H1 (cell line): ENCODE data around the gene WDR27. TPM values are rescaled to one million over a fixed set of nuclear protein-coding genes. Genes with fewer than 3 reads are reported as not detected.

ENCODE experiments used
- CTCF ChIA-PET: fragments of 300-600 bp; sonication (Branson Sonifier 250); formaldehyde crosslinking; loops from one replicate; lab custom pipeline; 2021; ENCODE audit not compliant: partially characterized antibody; lab: Charles Lee
- POLR2A ChIA-PET: fragments of 300-600 bp; sonication (Branson Sonifier 250); formaldehyde crosslinking; loops from one replicate; lab custom pipeline; 2021; ENCODE audit warnings: inconsistent platforms; ENCODE audit not compliant: partially characterized antibody; lab: Charles Lee
- DNase-seq, 2 experiments: peaks; one replicate each; pipeline versions ENCODE4 v3.0.0 to v3.0.0-alpha.2; 2010 to 2022; ENCODE audit warnings: low spot score in 2 of 2, low read depth in 1 of 2, mixed read lengths in 1 of 2
- FAIRE-seq: peaks from 2 replicates; lab custom pipeline; 2011; peaks lifted over from hg19 to GRCh38; lab: Jason Lieb, UNC
- H2AFZ ChIP-seq: 2 replicates; pipeline ENCODE4 v1.8.1; 2012; ENCODE audit warnings: low read length, inconsistent platforms
- H2AK5ac ChIP-seq: 2 replicates; pipeline ENCODE4 v1.6.1; 2013; ENCODE audit warnings: low read depth, low read length
- H2BK120ac ChIP-seq: replicated peaks from 2 replicates; pipeline ENCODE3; 2013; ENCODE audit warnings: low read depth, low read length, inconsistent platforms
- H2BK12ac ChIP-seq: 2 replicates; pipeline ENCODE4 v1.6.1; 2013; ENCODE audit warnings: low read depth, low read length
- H2BK15ac ChIP-seq: 2 replicates; pipeline ENCODE4 v1.6.1; 2013; ENCODE audit warnings: low read length
- H2BK20ac ChIP-seq: 2 replicates; pipeline ENCODE4 v1.6.1; 2013; ENCODE audit warnings: low read length
- H2BK5ac ChIP-seq: 2 replicates; pipeline ENCODE4 v1.6.1; 2013; ENCODE audit warnings: low read depth, low read length
- H3K14ac ChIP-seq: 2 replicates; pipeline ENCODE4 v1.6.1; 2013; ENCODE audit warnings: inconsistent platforms; ENCODE audit not compliant: insufficient read length
- H3K18ac ChIP-seq: 2 replicates; pipeline ENCODE4 v1.6.1; 2013; ENCODE audit warnings: low read length; ENCODE audit errors: extremely low read depth
- H3K23ac ChIP-seq: 2 replicates; pipeline ENCODE4 v1.6.1; 2013; ENCODE audit warnings: inconsistent platforms; ENCODE audit not compliant: insufficient read length
- H3K23me2 ChIP-seq: 2 replicates; pipeline ENCODE4 v1.6.1; 2013; ENCODE audit warnings: low read depth, low read length
- H3K27ac ChIP-seq: 2 replicates; pipeline ENCODE4 v1.6.1; 2011; ENCODE audit warnings: low read depth, low read length, inconsistent platforms
- H3K27me3 ChIP-seq, 4 experiments: replicated peaks in 1 of 4; 1 replicate in 1 of 4; 2 replicates in 3 of 4; pipeline versions ENCODE4 v1.6.1 to v1.8.1; 2011 to 2013; ENCODE audit warnings: low read length in 3 of 4, mild to moderate bottlenecking in 3 of 4, inconsistent platforms in 2 of 4, mixed read lengths in 2 of 4, moderate library complexity in 1 of 4; ENCODE audit not compliant: control insufficient read depth in 3 of 4, insufficient read depth in 3 of 4; ENCODE audit errors: extremely low read depth in 1 of 4
- H3K36me3 ChIP-seq, 4 experiments: 2 replicates each; pipeline versions ENCODE4 v1.6.1 to v1.8.1; 2011 to 2013; ENCODE audit warnings: mild to moderate bottlenecking in 4 of 4, low read length in 3 of 4, moderate library complexity in 2 of 4, control low read depth in 1 of 4, inconsistent platforms in 1 of 4; ENCODE audit not compliant: insufficient read depth in 4 of 4, control insufficient read depth in 2 of 4
- H3K4ac ChIP-seq: replicated peaks from 2 replicates; pipeline ENCODE3; 2013; ENCODE audit warnings: low read length, low read depth, mixed read lengths, inconsistent platforms; ENCODE audit not compliant: insufficient read length
- H3K4me1 ChIP-seq, 4 experiments: replicated peaks in 1 of 4; 1 replicate in 1 of 4; 2 replicates in 3 of 4; pipeline versions ENCODE4 v1.6.1 to v1.8.1; 2011 to 2013; ENCODE audit warnings: low read length in 3 of 4, inconsistent platforms in 2 of 4, mixed read lengths in 1 of 4; ENCODE audit not compliant: insufficient read depth in 4 of 4, control insufficient read depth in 3 of 4
- H3K4me2 ChIP-seq, 2 experiments: 2 replicates each; pipeline versions ENCODE4 v1.6.1 to v1.8.1; 2011 to 2013; ENCODE audit warnings: low read depth in 2 of 2, low read length in 2 of 2, control low read depth in 1 of 2, inconsistent platforms in 1 of 2, mild to moderate bottlenecking in 1 of 2; ENCODE audit not compliant: insufficient read depth in 1 of 2
- H3K4me3 ChIP-seq, 4 experiments: fragments of 200-600, 300-600 bp in 1 of 4; sonication (generic), shearing (Covaris generic), sonication (Bioruptor Twin) in 1 of 4; 2 replicates each; pipeline versions ENCODE4 v1.5.1 to v1.8.1; 2011 to 2016; ENCODE audit warnings: low read length in 4 of 4, low read depth in 3 of 4, control low read depth in 2 of 4, inconsistent platforms in 2 of 4, mild to moderate bottlenecking in 2 of 4, mixed read lengths in 1 of 4, moderate library complexity in 1 of 4; ENCODE audit not compliant: insufficient read depth in 2 of 4; ENCODE audit errors: extremely low read depth in 1 of 4
- H3K56ac ChIP-seq: replicated peaks from 2 replicates; pipeline ENCODE3; 2013; ENCODE audit warnings: low read depth, mild to moderate bottlenecking, mixed read lengths, low read length, inconsistent platforms; ENCODE audit not compliant: insufficient read length
- H3K79me1 ChIP-seq: 2 replicates; pipeline ENCODE4 v1.6.1; 2013; ENCODE audit warnings: low read depth, low read length, control low read depth
- H3K79me2 ChIP-seq, 2 experiments: 2 replicates each; pipeline versions ENCODE4 v1.6.1 to v1.8.1; 2012 to 2013; ENCODE audit warnings: low read length in 2 of 2, mild to moderate bottlenecking in 2 of 2, inconsistent platforms in 1 of 2; ENCODE audit not compliant: insufficient read depth in 2 of 2, control insufficient read depth in 1 of 2
- H3K9ac ChIP-seq, 4 experiments: replicated peaks in 1 of 4; 1 replicate in 1 of 4; 2 replicates in 3 of 4; pipeline versions ENCODE4 v1.6.1 to v1.8.1; 2011 to 2013; ENCODE audit warnings: low read depth in 3 of 4, low read length in 3 of 4, control low read depth in 2 of 4, mild to moderate bottlenecking in 2 of 4, moderate library complexity in 2 of 4, inconsistent platforms in 1 of 4; ENCODE audit errors: extremely low read depth in 1 of 4
- H3K9me3 ChIP-seq, 2 experiments: 2 replicates each; pipeline versions ENCODE4 v1.6.1 to v1.8.1; 2012 to 2013; ENCODE audit warnings: mild to moderate bottlenecking in 2 of 2, moderate library complexity in 2 of 2, control low read depth in 1 of 2, inconsistent platforms in 1 of 2, low read depth in 1 of 2, low read length in 1 of 2, mixed read lengths in 1 of 2; ENCODE audit not compliant: insufficient read depth in 2 of 2
- H4K20me1 ChIP-seq, 2 experiments: replicated peaks in 1 of 2; 2 replicates each; pipeline versions ENCODE3 to v1.8.1; 2011 to 2013; ENCODE audit warnings: inconsistent platforms in 2 of 2, low read length in 2 of 2, mild to moderate bottlenecking in 1 of 2; ENCODE audit not compliant: insufficient read depth in 2 of 2, control insufficient read depth in 1 of 2
- H4K5ac ChIP-seq: 2 replicates; pipeline ENCODE4 v1.6.1; 2013; ENCODE audit warnings: low read length, low read depth, mixed read lengths, inconsistent platforms; ENCODE audit not compliant: insufficient read length
- H4K8ac ChIP-seq: 2 replicates; pipeline ENCODE4 v1.8.0; 2013; ENCODE audit warnings: mild to moderate bottlenecking, moderate library complexity, low read length, inconsistent platforms; ENCODE audit not compliant: insufficient read depth; ENCODE audit errors: extremely low read depth
- H4K91ac ChIP-seq: replicated peaks from 2 replicates; pipeline ENCODE3; 2013; ENCODE audit warnings: low read length, mixed read lengths, inconsistent platforms; ENCODE audit not compliant: insufficient read length
- ATF3 ChIP-seq: IDR thresholded peaks from 2 replicates; pipeline ENCODE4 v1.6.1; 2011; ENCODE audit warnings: low read depth, mild to moderate bottlenecking, low read length; ENCODE audit not compliant: insufficient read depth
- WGBS, 2 experiments: shearing (Covaris generic) in 1 of 2; methylation state at CpG; one replicate each; pipeline versions ENCODE4 v1.1.6 to v1.1.7; 2013 to 2015; ENCODE audit warnings: low lambda C conversion rate in 2 of 2, mixed read lengths in 2 of 2, inconsistent platforms in 1 of 2, low coverage in 1 of 2, missing lambda C conversion rate in 1 of 2; ENCODE audit not compliant: insufficient replicate concordance in 2 of 2, insufficient coverage in 1 of 2, insufficient read length in 1 of 2; ENCODE audit errors: extremely low coverage in 1 of 2, missing lambda C conversion rate in 1 of 2; 5-methylcytosine and 5-hydroxymethylcytosine counted together
- polyA plus RNA-seq, 7 experiments: library from polyadenylated mRNA; depleted of rRNA in 3 of 7; stranded (reverse) in 5 of 7; unstranded in 2 of 7; fragments of >200 nt in 5 of 7; fragments of 200-250 nt in 2 of 7; gene quantifications; 1 replicate in 5 of 7; 2 replicates in 1 of 7; 4 replicates in 1 of 7; pipeline versions ENCODE4 v1.2.1 to v1.2.3, GENCODE V29; 2011 to 2013; ENCODE audit warnings: missing spikeins in 2 of 7, mixed read lengths in 2 of 7
- total RNA-seq: library from RNA; stranded (reverse); fragmentation: NEBNext Ultra II Directional; extraction: Animal tissue kit (Norgen Biotek cat#: 25700); gene quantifications from 2 replicates; pipeline ENCODE4 v1.2.1, GENCODE V29; 2021

Gene WDR27
- total and polyA plus RNA-seq, 2 of the 8 experiments (the other 6 are each of a cell fraction or from before 2014, with no cell fraction given) = 53.6 to 68.6 TPM

- ChIA-PET POLR2A (no interaction called here), CTCF (interaction anchor here (0.7 to 1.3 kb wide), 3 partner anchors 20 to 175 kb away, joined by 3 to 4 read pairs (median 3); no protein-coding TSS in a partner anchor)
- no peak overlapping the region; the same call in 1 of the 2 replicates for H3K18ac ChIP-seq
- FAIRE-seq (no peak), DNase-seq (no peak)
- H4K20me1 ChIP-seq = no peaks in the 10 kb centered on the region
- no peaks in the 10 kb centered on the region for H3K79me1 ChIP-seq
- H3K27ac ChIP-seq = no peak overlapping the region
- peaks cover 0 to 15% (median 5%) of the 10 kb centered on the region in 4 experiments; a peak in 6 of 7 replicates for H3K4me1 ChIP-seq
- TF ChIP-seq ATF3 = no peak
- peak overlapping the region; percentile 50; the same call in 1 of the 2 replicates for H2BK12ac ChIP-seq
- no peak overlapping the region for H3K14ac ChIP-seq
- H3K56ac ChIP-seq = no peak overlapping the region
- no peak overlapping the region for H3K23ac ChIP-seq
- peaks cover 0 to 3% (median 0%) of the 10 kb centered on the region in 4 experiments; a peak in 1 of 8 replicates for H3K36me3 ChIP-seq
- H3K27me3 ChIP-seq = peaks cover 0 to 4% (median 1%) of the 10 kb centered on the region in 4 experiments; a peak in 4 of 7 replicates
- no peak overlapping the region for H4K5ac ChIP-seq
- no peak overlapping the region for H4K91ac ChIP-seq
- no peaks in the 10 kb centered on the region for H3K79me2 ChIP-seq
- peak overlapping the region; percentile 51 for H2BK120ac ChIP-seq
- no peak overlapping the region for H4K8ac ChIP-seq
- WGBS, 2 experiments = 90% methylated on average over 22 of the region's 31 CpGs; no CpG with 5 or more reads in 1 of the 2 experiments
- H2BK20ac ChIP-seq = no peak overlapping the region
- H2AFZ ChIP-seq = no peak overlapping the region
- no peak overlapping the region for H2BK15ac ChIP-seq
- no peak overlapping the region for H2BK5ac ChIP-seq
- H3K4ac ChIP-seq = no peak overlapping the region
- no peak overlapping the region for H3K4me3 ChIP-seq
- H3K9me3 ChIP-seq = peaks cover 8 to 27% of the 10 kb centered on the region in 2 experiments; a peak in 3 of 4 replicates
- H2AK5ac ChIP-seq = no peak overlapping the region
- H3K23me2 ChIP-seq = no peaks in the 10 kb centered on the region
- no peak overlapping the region for H3K9ac ChIP-seq
- H3K4me2 ChIP-seq = no peak overlapping the region
These were observed 276.0 kb downstream of the WDR27 start for GRCh38 chr6:169425628-169426370.
